Testis (tissue), 3 donors: ENCODE results near the gene ARMH4. TPM values are rescaled to one million over a fixed set of nuclear protein-coding genes. Genes with fewer than 3 reads are reported as not detected.
A peak's percentile ranks its signal among the peaks of the same experiment; 100 is the strongest.

Source experiments
- DNase-seq: peaks from one replicate; pipeline ENCODE4 v3.0.0-alpha.2; 2019
- H3K27ac ChIP-seq, 2 donors: fragments of 200-600 bp; sonication (generic); one replicate each; pipeline ENCODE4 v1.5.1; 2019
- H3K27me3 ChIP-seq: fragments of 200-600 bp; sonication (generic); one replicate; pipeline ENCODE4 v1.5.1; 2019
- H3K36me3 ChIP-seq: fragments of 200-600 bp; sonication (generic); one replicate; pipeline ENCODE4 v1.5.1; 2017; ENCODE audit warnings: low read depth; ENCODE audit errors: missing control alignments
- H3K4me1 ChIP-seq: fragments of 200-600 bp; sonication (generic); one replicate; pipeline ENCODE4 v1.5.1; 2019
- H3K4me3 ChIP-seq, 2 donors: fragments of 200-600 bp; sonication (generic); one replicate each; pipeline ENCODE4 v1.5.1; 2017 to 2019
- H3K9me3 ChIP-seq: fragments of 200-600 bp; sonication (generic); one replicate; pipeline ENCODE4 v1.5.1; 2017
- POLR2A ChIP-seq: fragments of 450-650 bp; IDR thresholded peaks from one replicate; pipeline ENCODE4 v1.6.1; 2017; ENCODE audit warnings: antibody characterized with exemption, mild to moderate bottlenecking, moderate library complexity
- WGBS, 2 donors: methylation state at CpG; one replicate each; pipeline ENCODE4 v1.1.5; 2018; 5-methylcytosine and 5-hydroxymethylcytosine counted together
- intact Hi-C: fragments of 100-400 bp; cut with DNase I; formaldehyde crosslinking; loops from one replicate; pipeline ENCODE4 v1.15.1; 2023; ENCODE audit warnings: low total_unique reads
- polyA plus RNA-seq: library from polyadenylated mRNA; stranded (reverse); fragments of 350-450 nt; fragmentation: Illumina TruSeq; extraction: RNeasy Lipid Tissue Mini Kit (QIAGEN cat#74804); gene quantifications from one replicate; pipeline ENCODE4 v1.2.3, GENCODE V29; 2014; ENCODE audit warnings: low read depth, low replicate concordance; ENCODE audit not compliant: insufficient read depth
- total RNA-seq, 2 donors: library from RNA; depleted of rRNA; stranded (reverse); fragments of >200 nt; gene quantifications; one replicate each; pipeline ENCODE4 v1.2.3, GENCODE V29; 2016
- TF ChIP-seq, protein P1 (sequence below), 3 experiments: fragments of 450-650 bp in 2 of 3; fragments of 200-600 bp in 1 of 3; sonication (generic) in 1 of 3; IDR thresholded peaks; one replicate each; pipeline ENCODE4 v1.5.1; 2016 to 2019; ENCODE audit warnings: antibody characterized with exemption in 3 of 3, mild to moderate bottlenecking in 2 of 3, moderate library complexity in 1 of 3

Gene ARMH4
- total and polyA plus RNA-seq, 3 donors from 2014 or later = 13.5 to 65.8 (median 38.7) TPM

- Histone ChIP-seq H3K27ac (no peak overlapping the region), H3K36me3 (no peaks in the 10 kb centered on the region), H3K27me3 (no peaks in the 10 kb centered on the region), H3K9me3 (no peaks in the 10 kb centered on the region), H3K4me3 (no peak overlapping the region), H3K4me1 (no peaks in the 10 kb centered on the region)
- 50 to 55% methylated on average over 5 of the region's 5 CpGs for WGBS, 2 donors
- DNase-seq = no peak
- no peak for TF ChIP-seq POLR2A
- TF ChIP-seq, protein P1, sequence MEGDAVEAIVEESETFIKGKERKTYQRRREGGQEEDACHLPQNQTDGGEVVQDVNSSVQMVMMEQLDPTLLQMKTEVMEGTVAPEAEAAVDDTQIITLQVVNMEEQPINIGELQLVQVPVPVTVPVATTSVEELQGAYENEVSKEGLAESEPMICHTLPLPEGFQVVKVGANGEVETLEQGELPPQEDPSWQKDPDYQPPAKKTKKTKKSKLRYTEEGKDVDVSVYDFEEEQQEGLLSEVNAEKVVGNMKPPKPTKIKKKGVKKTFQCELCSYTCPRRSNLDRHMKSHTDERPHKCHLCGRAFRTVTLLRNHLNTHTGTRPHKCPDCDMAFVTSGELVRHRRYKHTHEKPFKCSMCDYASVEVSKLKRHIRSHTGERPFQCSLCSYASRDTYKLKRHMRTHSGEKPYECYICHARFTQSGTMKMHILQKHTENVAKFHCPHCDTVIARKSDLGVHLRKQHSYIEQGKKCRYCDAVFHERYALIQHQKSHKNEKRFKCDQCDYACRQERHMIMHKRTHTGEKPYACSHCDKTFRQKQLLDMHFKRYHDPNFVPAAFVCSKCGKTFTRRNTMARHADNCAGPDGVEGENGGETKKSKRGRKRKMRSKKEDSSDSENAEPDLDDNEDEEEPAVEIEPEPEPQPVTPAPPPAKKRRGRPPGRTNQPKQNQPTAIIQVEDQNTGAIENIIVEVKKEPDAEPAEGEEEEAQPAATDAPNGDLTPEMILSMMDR (IDR thresholded peaks at IDR 0.05) = no peak
- intact Hi-C loops = loop anchor here (10.0 kb wide), 1 partner anchor 267 kb away; no protein-coding TSS in a partner anchor
Measured at GRCh38 chr14:58118097-58118815, 33.8 kb downstream of the ARMH4 start.

- 64 to 73% methylated on average over 3 of the region's 3 CpGs for WGBS, 2 donors
- TF ChIP-seq POLR2A = no peak
- Histone ChIP-seq H3K4me3 (no peak overlapping the region), H3K27ac (no peak overlapping the region), H3K9me3 (no peaks in the 10 kb centered on the region), H3K27me3 (no peaks in the 10 kb centered on the region), H3K4me1 (no peaks in the 10 kb centered on the region), H3K36me3 (no peaks in the 10 kb centered on the region)
- no peak for DNase-seq
- intact Hi-C loops = loop anchor here (10.0 kb wide), 1 partner anchor 275 kb away; no protein-coding TSS in a partner anchor
Measured at GRCh38 chr14:58109744-58110143, 42.3 kb downstream of the ARMH4 start.

DNA sequence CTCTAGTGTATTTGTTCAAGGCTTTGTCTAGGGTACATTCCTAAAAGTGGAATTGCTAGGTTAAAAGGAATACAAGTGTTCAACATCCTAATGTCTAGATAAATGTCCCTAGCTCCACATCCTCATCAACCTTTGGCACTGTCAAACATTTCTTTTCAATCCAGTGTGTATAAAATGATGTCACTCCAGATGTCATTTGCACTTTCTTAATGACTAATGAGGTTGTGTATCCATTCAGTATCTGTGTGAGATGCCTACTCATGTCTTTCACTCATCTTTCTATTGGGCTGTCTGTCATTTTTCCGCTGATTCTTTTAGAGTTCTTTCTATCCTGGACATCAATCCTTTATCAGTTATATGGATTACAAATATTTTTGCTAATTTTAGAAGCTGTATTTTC is 43.3 kb downstream of the ARMH4 start:
- intact Hi-C loops = no loop called here
- no peak for DNase-seq
- Histone ChIP-seq H3K36me3 (no peaks in the 10 kb centered on the region), H3K4me3 (no peak overlapping the region), H3K27me3 (no peaks in the 10 kb centered on the region), H3K27ac (no peak overlapping the region), H3K9me3 (no peaks in the 10 kb centered on the region), H3K4me1 (no peaks in the 10 kb centered on the region)
- TF ChIP-seq, protein P1 (IDR thresholded peaks at IDR 0.05) = no peak
- TF ChIP-seq POLR2A = no peak
- 95% methylated on average over 1 of the region's 1 CpG for WGBS, 2 donors

- Histone ChIP-seq H3K4me3 (no peak overlapping the region), H3K9me3 (no peaks in the 10 kb centered on the region), H3K36me3 (no peaks in the 10 kb centered on the region), H3K27me3 (no peaks in the 10 kb centered on the region), H3K27ac (no peak overlapping the region), H3K4me1 (no peaks in the 10 kb centered on the region)
- peak; percentile 64 for DNase-seq
- intact Hi-C loops = no loop called here
- TF ChIP-seq POLR2A = no peak
- TF ChIP-seq, protein P1 (IDR thresholded peaks at IDR 0.05) = peak; percentile 72 to 75 (median 75)
- WGBS, 2 donors = 41% methylated on average over 4 of the region's 4 CpGs
Measured at GRCh38 chr14:58107947-58108552, 44.0 kb downstream of the ARMH4 start.

GRCh38 chr14:58107041-58107440 is 45.0 kb downstream of the ARMH4 start:
- Histone ChIP-seq H3K4me1 (no peaks in the 10 kb centered on the region), H3K4me3 (no peak overlapping the region), H3K27me3 (no peaks in the 10 kb centered on the region), H3K9me3 (no peaks in the 10 kb centered on the region), H3K27ac (no peak overlapping the region), H3K36me3 (no peaks in the 10 kb centered on the region)
- TF ChIP-seq, protein P1 (IDR thresholded peaks at IDR 0.05) = no peak
- no peak for TF ChIP-seq POLR2A
- intact Hi-C loops = no loop called here
- WGBS, 2 donors = 67 to 87% methylated on average over 1 of the region's 1 CpG
- DNase-seq = no peak
